ENCODE data around the gene NRGN.

Gene NRGN

DNA sequence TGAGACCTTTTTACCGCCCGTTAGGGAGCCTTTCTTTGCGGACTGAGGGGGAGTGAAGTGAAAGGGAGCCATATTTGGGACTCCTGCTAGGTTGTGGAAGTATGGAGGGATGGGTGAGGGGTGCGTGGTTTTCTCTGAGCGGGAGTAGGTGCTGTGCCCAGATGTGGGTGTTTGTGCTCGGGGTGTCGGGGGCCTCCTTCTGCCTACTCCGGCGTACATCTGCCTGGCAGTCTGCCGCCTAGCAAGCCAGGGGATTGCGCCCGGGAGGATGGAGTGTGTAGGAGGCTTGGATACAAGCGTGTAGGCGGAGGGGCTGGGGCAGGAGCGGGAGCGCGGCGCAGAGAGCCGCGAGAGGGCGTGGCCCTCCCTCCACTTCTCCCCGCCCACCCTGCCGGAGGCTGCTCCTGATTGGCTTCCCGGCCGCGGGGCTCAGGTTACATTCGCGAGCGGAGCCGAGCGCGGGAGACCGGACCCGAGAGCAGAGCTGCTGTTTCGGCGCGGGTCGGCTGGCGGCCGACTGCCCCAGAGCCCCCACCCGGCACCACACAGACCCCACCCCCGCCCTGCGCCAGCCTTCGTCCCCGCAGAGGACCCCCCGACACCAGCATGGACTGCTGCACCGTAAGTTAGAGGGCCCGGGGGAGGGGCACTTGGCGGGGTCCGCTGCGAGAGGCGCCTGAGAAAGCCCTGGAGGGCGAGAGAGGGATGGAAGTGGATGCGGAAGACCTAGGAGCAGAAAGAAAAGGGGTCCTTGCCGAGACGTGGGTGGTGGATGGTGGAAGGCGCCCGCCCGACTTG lies at the start of gene NRGN:
Gene NRGN (plus strand): TSS at position 464 of the 798 bp plus-strand sequence. CDS start 143 bp downstream, at position 607.
- DNase-seq (ENCODE audit: low read depth in 3 of 3), result peak; percentile 67 to 86 (median 68)

DNA sequence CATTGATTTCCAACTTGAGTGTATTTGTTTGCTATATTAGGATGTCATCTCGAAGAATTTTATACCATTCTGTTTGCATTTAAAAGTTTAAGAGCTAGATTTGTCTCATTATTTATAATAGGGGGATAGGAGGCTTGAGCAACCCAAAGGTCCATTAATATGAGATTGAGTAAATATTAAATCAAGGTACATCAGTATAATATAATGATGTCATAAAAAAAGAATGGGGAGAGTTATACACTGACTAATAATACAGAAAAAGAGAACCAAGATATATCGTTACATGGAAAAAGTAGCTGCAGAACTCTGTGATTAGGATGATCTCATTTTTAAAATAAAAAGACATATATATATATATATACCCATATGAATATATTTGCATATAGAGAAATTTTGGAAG lies 46.6 kb upstream of the NRGN start:
- no peak for DNase-seq (ENCODE audit: low read depth in 3 of 3)

DNA sequence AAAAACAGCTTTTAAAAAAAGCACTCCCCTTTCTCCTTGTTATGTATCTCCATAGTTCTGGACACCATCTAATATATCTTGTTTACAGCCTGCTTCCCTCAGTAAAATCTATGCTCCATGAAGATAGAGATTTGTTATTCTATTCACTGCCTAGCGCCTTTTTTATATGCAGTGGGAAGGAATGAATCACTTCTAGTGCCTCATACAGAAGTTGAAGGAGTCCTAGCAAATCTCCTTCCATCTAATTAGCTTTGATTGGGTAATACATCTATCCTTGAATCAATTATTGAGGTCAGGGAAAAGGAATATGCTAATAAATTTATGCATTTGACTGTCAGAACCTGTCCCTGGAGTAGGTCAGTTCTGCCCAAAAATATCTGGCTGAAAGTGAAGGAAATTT lies 40.2 kb upstream of the NRGN start:
- DNase-seq (ENCODE audit: low read depth in 3 of 3), result no peak

DNA sequence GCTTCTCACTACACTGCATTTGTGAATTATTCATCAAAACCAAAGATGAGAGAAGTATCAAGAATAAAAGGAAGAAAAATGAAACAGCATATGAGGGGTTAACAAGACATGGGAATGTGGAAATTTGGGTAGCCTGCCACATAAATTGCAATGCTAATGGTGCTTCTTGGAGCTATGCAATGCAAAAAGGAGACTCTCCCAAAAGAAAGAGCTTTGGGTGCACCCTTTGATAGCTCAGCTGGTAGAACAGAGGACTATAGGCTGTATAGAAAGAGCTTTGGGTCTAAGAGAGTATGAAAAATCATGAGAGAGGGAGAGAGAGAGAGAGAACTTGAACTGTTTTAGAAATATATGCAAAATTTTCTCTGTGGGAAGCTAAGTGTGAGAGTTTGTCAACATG lies 39.7 kb upstream of the NRGN start:
- no peak for DNase-seq (ENCODE audit: low read depth in 3 of 3)

DNA sequence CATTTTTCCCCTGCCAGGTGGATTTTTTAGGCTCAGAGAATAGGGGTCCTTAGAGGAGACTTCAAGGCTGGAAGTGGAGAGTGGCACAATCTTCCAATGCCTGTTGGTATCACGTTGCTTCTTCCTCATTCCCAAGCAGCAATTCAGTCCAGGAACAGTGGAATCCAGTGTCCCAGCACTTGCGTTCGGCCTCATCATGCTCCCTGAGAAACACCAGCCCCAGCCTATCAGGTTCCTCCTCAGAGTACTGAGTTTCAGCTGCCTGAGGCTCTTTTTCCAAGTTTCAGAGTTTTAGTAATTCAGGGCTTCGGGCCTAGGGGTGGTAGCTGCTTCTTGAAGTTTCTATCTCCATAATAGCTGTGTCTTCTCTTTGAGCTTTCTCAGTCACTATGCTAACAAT lies 31.9 kb upstream of the NRGN start:
- DNase-seq (ENCODE audit: low read depth in 3 of 3), result no peak

DNA sequence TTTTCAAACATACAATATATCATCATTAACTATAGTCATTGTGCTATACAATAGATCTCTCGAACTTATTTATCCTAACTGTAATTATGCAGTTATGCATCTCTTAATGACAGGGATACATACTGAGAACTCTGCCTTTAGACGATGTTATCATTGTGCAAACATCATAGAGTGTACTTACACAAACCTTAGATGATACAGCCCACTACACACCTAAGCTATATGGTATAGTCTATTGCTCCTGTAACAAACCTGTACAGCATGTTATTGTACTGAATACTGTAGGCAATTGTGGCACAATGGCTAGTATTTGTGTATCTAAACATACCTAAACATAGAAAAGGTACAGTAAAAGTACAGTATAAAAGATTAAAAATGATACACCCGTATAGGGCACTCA lies 27.4 kb upstream of the NRGN start:
- no peak for DNase-seq (ENCODE audit: low read depth in 3 of 3)

DNA sequence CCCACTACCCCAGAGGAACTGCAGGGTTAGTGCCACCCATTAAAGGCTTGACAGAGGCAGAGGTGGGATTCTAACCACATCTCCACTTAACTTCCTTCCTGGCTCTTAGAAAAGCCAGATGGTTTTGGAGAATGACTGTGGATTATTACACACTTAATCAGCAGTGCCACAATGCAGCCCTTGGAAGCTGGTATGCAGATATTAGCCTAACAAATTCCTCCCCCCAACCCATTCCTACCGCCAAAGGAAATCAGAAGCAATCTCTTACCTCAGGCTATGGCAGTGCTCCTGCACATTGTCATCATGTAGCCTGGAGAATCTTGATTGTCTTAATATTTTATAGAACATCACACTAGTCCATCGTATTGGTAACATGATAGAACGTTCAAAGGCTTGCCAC lies 23.2 kb upstream of the NRGN start:
- no peak for DNase-seq (ENCODE audit: low read depth in 3 of 3)

DNA sequence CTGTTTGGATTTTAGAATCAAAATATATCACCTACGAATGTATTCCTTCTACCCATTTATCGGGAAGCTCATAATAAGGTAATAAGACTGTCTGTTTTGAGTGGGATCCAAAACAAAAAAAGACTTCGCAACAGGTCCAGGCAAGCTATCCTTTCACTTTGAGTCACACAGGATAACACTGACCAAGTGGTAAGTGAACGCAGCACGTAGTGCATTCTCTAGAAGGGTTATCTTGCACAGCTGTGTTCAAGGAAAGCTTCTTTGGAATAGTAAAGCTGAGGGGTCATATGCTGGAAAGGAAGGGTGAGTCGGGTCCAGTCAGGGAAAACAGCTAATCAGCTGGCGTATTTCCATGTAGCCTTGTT lies 22.3 kb upstream of the NRGN start:
- no peak for DNase-seq (ENCODE audit: low read depth in 3 of 3)

DNA sequence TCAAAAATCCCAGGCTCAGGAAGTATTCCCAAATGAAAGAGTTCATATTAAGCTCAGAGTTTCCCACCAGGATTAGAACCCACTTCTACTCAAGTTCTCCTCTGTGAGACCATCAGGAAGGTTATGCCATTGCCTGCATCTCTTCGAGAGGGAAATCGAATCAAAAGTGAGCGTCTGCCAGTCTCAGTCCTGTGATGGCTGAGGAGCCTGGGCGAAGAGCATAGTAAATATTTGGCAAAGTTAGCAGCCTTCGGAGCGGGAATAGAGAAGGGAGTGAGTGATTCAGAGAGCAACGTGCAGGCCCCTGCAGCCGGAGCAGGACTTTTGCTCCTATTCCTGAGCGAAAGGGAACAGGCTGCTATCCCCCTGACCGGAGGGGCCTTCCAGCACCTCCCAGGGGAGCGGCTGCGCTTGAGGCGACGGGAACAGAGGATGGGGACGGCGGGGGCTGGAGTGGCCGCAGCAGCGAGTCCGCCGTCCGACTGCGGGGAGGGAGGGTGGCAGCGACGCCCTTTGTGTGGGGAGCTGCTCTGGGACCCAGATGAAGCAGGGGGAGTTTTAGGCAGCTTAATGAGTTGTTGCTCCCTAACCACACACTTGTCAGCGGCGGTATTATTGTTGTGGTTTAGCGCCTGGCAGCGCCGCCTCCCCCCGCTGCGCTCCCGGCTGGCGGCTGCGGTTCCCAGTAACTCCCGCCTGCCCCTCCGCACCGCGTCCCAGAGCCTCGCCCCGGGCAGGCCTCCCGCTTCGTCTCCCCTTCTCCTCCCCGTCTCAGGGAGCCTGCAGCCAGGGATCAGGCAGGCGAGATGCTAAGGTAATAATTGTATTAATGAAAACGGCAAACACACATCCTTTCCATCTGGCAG lies 21.7 kb upstream of the NRGN start:
- DNase-seq (ENCODE audit: low read depth in 3 of 3), result no peak

DNA sequence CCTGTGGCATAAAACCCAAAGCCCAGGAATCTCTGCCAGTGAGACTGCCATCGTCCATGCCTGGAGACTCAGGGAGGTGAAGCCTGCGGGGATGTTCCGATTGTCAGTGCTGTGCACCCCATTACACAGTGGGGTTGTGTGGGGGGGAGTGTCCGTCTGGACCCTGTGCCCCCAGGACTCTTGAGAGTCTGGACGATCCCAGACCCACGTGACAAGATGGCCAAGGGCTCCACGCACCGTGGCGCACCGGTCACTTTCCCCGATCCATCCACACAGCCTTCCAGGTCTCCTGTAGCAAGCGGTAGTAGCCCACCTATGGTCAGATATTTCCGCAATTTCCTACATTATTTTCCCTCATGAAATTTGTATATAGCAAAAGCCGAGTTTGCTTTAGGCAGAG lies 20.9 kb upstream of the NRGN start:
- DNase-seq (ENCODE audit: low read depth in 3 of 3), result no peak

DNA sequence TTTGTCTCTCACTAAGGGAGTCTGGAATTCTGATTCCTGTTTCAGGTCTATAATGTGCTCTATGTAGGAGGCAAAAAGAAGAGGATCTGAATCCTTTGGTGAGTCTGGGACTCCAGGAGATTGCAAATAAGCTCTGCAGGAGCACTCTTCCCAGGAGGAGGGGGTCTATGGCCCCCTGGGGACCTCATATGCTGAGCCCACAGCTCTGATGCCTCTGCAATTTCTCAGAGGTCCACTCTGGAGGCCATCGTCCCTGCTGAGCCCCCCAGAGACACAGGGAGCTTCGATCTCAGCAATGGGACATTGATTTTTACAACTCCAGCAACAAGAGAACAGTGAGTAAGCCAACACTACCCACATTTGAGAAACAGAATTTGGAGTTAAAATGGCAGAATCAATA lies 20.2 kb upstream of the NRGN start:
- no peak for DNase-seq (ENCODE audit: low read depth in 3 of 3)

DNA sequence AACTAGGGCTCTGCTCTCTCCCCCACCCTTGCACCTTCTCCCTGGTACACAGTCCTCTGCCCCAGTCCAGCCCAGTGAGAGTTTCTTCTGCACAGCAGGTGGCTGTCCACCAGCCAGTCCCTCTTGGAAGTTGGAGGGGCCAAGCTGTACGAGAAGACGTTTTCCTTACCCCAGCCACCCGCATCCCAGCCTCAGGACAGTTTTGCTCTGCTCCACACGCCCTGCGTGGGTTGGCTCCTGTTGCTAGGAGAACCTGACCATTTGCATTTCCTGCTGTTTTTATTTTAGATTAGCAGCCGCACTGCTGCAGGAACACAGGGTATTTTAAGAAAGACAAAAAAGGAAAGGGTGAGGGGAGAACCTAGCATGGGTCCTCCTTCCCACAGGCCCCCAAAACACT lies 17.6 kb upstream of the NRGN start:
- DNase-seq (ENCODE audit: low read depth in 3 of 3), result no peak

DNA sequence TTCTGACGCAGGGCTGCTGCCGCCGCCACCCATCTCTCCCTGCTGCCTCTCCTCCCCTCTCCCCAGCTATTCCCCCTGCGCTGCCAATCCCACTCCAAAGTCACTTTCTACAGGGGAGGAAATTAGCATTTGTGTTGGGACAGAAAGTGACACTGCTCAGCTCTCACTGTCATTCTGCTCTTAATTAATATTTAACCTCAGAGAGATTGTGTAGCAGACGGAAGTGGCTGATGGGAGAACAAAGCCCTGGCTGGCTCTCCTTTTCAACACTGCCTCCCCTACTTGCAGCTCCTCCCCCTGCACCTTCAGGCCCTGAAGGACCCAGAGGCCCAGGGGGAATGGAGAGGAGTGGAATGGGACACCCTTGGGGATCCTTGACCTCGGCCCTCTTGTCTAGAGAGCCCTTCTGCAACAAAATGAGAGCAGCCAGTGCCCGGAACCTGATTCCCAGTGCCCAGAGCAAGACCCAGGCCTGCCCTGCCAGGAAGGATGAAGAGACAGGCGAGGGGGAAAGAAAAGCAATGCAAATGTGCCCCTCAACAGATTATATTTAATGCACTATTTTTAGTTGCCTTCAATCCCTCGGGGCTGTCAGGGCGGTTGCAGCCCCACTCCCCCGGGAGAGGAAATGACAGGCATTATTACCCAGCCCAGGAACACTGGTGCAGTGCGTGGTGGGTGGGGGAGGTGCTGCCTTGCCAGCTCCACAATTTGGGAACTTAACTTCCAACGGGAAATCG lies 14.6 kb upstream of the NRGN start:
- no peak for DNase-seq (ENCODE audit: low read depth in 3 of 3)

DNA sequence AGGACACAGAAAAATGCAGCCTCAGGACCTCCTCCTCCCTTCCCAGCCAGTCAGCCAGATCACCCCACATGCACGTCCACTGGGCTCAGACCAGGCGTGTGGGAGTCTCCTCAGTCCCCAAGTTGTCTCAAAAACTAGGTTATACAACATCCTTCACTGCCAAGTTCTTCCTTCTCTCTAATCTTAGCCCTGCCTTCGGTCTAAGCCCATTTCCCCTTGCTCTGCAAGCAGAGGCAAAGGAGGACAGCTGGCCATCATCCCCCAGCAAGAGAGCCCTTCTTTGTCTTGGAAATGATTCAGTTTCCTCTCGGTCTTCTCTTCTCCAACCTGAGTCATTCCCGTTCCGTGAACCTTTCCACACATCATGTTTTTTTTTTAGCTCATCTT lies 14.0 kb upstream of the NRGN start:
- DNase-seq (ENCODE audit: low read depth in 3 of 3), result no peak

DNA sequence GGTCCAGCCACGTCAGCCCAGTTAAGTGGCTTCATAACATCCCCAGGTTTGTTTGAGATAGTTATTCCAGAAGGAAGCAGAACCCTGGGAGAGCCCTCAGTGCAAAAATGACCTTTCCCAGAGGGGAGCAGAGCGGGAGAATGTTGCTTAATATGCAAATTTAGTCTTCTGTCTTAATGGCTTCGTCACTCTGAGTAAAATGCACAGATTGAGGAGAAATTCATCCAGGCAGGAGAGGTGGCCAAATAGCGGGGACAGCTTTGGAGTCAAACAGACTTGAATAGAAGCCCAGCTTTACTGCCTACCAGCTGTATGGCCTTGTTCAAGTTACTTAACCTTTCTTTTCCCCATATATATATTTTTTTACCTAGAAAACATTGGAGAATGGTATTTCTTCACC lies 12.3 kb upstream of the NRGN start:
- no peak for DNase-seq (ENCODE audit: low read depth in 3 of 3)

DNA sequence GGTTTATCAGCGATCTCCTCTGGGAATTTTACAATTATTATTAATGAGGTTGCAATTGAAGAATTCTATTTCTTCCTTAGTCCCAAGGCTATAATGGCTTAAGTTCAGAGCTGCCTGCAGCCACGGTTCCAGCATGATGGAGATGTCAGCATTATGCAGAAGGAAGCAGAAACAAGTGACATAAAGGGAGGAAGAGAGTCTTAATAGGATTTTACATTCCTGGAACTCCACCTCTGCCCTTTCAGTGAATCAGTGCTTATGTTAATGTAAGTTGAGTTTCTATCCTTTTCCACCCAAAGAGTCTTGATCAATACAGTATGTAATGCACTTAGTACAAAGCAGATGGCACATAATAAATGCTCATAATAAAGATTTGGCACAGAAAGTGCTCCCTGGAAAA lies 11.6 kb upstream of the NRGN start:
- no peak for DNase-seq (ENCODE audit: low read depth in 3 of 3)

DNA sequence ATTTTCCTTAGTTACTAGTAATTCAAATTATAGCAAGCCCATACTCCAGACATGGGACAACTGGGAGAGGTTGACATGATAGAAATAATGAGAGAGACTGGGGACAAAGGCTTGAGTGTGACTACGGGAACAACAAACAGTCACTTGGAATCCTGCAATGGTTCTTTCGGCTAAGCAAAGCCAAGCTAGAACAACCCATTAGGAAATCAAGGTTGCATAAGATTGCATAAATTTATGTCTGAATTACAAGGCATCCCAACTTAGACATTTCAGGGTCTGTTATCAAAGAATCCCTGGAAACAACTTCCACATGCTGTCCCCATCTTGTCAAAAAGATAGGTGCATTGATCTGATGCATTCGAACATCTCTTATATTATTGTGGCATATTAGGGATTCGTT lies 10.2 kb upstream of the NRGN start:
- no peak for DNase-seq (ENCODE audit: low read depth in 3 of 3)

DNA sequence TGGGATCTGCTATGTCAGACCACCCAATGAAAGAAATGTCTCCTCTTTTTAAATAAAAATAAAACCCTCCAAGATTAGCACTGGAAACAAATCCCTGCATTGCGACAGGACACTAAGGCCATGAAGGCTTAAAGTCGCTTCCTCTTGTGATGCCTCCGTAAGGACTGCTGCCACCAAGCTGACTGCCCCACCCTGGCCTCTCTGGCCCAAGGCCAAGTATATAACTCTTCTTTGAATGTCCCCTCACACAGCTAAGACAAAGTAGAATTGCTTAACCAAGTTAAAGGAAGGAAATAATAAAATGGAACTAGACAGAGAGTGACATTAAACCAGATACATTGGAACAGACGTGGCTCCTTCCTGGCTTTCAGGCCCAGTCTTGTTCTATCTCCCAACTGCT lies 7.5 kb upstream of the NRGN start:
- no peak for DNase-seq (ENCODE audit: low read depth in 3 of 3)

DNA sequence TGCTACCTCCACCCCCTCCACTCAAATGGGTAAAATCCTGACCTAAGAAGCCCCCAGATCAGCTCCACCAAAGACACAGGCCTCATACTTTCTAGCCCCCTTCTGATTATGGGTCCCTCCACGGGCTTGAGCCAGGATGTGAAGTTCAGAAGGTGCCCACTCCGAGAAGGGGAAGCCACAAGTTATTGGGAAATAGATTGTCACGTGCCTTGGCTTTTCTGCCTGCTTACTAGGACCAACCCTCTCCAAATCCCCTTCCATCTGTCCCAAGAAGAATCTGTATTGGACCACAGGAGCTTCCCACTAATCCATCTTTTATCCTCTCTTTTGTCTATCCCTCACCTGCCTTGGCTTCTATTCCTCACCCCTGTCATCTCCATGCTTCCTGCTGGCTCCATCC lies 3.0 kb upstream of the NRGN start:
- no peak for DNase-seq (ENCODE audit: low read depth in 3 of 3)

DNA sequence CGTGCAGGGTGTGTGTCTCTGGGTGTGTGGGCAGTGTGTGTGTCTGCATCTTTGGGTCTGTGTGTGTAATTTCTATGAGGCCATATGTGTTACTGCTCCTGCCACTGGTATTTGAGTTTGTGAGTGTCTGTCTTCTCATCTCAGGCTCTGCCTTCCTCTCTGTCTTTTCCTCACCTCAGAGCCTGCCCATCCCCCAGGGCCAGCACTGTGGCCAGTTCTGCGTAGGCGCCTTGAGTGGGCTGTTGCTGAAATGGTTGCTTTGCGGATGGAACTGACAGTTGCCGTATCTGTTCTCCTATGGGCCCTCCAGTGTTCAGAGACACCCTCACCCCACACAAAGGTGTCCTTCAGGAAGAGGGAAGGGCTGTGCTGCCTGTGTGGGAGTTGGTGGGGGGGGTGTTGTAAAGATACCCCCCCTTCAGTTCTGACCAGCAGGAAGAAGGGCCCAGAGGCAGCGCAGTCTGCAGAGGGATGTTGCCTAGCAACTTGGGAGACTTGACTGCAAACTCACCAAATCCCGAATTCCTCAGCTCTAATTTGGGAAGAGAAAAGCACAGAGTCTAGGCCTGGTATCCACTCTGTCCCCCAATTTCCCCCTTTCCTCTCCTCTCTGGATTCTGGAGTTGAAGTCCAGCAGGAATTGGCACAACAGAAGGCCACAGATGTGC lies 2.0 kb upstream of the NRGN start:
- no peak for DNase-seq (ENCODE audit: low read depth in 3 of 3)

DNA sequence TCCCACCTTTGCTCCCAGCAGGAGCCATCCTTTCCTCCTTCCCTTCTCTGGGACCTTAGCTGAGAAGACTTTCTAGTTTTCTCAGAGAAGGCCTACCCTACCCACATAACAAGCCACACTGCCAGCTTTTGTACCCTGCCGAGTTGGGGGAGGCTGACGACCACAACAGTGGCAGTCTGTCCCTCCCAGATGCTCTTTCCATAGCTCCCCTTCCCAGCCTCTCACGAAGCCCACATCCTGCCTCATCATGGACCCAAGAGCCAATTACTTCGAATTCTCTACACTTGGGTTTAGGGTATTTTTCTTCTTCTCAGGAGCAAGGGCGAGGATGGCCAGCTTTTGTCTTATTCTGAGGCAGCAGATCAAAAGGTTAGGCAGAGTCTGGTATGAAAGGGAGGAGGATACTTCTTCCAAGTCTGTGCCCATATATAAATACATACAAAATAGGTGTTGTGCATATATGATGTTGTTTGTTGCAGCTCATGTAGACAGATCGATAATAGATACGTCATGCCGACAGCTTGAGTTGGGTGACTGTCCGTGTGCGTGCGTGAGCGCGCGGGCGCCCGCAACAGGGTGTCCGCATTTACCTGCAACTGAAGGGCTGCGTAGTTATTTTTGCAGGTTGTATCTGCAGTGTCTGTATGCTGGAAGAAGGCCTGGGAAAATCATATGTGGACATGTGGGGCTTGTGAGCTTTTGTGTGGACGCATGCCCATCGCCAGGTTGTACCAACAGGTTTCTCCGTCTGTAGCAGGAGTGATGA lies 846 bp upstream of the NRGN start:
- DNase-seq (ENCODE audit: low read depth in 3 of 3), result no peak

Data from stimulated activated CD4-positive, alpha-beta T cell treated with anti-CD3 and anti-CD28 coated beads, TNF-alpha, amount 100 ng/mL, for 24 hours (primary cell).